ENCODE measurements around the gene TIAM2.

TIAM2 gene

GRCh38 chr6:155001482-155001881 is 6.4 kb downstream of the TIAM2 start:
- ATAC-seq (ENCODE audit: insufficient read depth, low read depth) (no peak), DNase-seq (no peak)
- Histone ChIP-seq H3K9me3 (ENCODE audit: insufficient read depth, low read length, severe bottlenecking) (no peaks in the 10 kb centered on the region), H4K20me1 (ENCODE audit: insufficient read depth, low read length) (no peaks in the 10 kb centered on the region), H3K4me1 (ENCODE audit: insufficient read depth, low read length) (no peaks in the 10 kb centered on the region), H3K9ac (ENCODE audit: low read depth, low read length) (no peak overlapping the region), H3K4me3 (ENCODE audit: low read depth in 1 of 2, low read length in 2 of 2) (no peak overlapping the region), H2AFZ (ENCODE audit: low read depth, low read length) (no peak overlapping the region), H3K36me3 (ENCODE audit: insufficient read depth, low read length) (no peaks in the 10 kb centered on the region), H3K27me3 (ENCODE audit: insufficient read depth, low read length, poor library complexity) (no peaks in the 10 kb centered on the region), H3K79me2 (ENCODE audit: insufficient read depth, low read length) (no peaks in the 10 kb centered on the region), H3K4me2 (ENCODE audit: insufficient read depth, low read length) (no peak overlapping the region), H3K27ac (ENCODE audit: low read length) (no peak overlapping the region)
- TF ChIP-seq EZH2 (IDR thresholded peaks at IDR 0.05; ENCODE audit: borderline replicate concordance, low read depth, low read length, severe bottlenecking) (no peak), CTCF (IDR thresholded peaks at IDR 0.05; ENCODE audit: borderline replicate concordance, extremely low read depth, low read length, poor library complexity, severe bottlenecking) (no peak)

DNA sequence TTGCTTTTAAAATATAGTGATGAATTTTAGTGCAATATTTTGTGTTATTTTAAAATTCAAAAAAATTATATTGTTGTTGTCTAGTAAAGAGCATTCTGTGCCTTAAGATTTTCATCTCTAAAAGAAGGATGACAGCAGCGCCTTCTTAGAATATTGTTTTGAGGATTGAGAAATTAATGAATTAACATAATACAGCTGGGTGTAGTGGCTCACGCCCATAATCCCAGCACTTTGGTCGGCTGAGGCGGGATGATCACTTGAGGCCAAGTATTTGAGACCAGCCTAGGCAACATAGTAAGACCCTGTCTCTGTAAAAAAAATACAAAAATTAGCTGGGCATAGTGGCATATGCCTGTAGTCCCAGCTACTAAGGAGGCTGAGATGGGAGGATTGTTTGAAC is 6.8 kb downstream of the TIAM2 start:
- Histone ChIP-seq H2AFZ (ENCODE audit: low read depth, low read length) (no peak overlapping the region), H3K27ac (ENCODE audit: low read length) (no peak overlapping the region), H3K9me3 (ENCODE audit: insufficient read depth, low read length, severe bottlenecking) (no peaks in the 10 kb centered on the region), H3K79me2 (ENCODE audit: insufficient read depth, low read length) (no peaks in the 10 kb centered on the region), H3K36me3 (ENCODE audit: insufficient read depth, low read length) (no peaks in the 10 kb centered on the region), H3K4me3 (ENCODE audit: low read depth in 1 of 2, low read length in 2 of 2) (no peak overlapping the region), H3K9ac (ENCODE audit: low read depth, low read length) (no peak overlapping the region), H4K20me1 (ENCODE audit: insufficient read depth, low read length) (no peaks in the 10 kb centered on the region), H3K27me3 (ENCODE audit: insufficient read depth, low read length, poor library complexity) (no peaks in the 10 kb centered on the region), H3K4me1 (ENCODE audit: insufficient read depth, low read length) (no peaks in the 10 kb centered on the region), H3K4me2 (ENCODE audit: insufficient read depth, low read length) (no peak overlapping the region)
- TF ChIP-seq CTCF (IDR thresholded peaks at IDR 0.05; ENCODE audit: borderline replicate concordance, extremely low read depth, low read length, poor library complexity, severe bottlenecking) = no peak
- TF ChIP-seq EZH2 (IDR thresholded peaks at IDR 0.05; ENCODE audit: borderline replicate concordance, low read depth, low read length, severe bottlenecking) = no peak
- DNase-seq = no peak
- ATAC-seq (ENCODE audit: insufficient read depth, low read depth) = no peak

DNA sequence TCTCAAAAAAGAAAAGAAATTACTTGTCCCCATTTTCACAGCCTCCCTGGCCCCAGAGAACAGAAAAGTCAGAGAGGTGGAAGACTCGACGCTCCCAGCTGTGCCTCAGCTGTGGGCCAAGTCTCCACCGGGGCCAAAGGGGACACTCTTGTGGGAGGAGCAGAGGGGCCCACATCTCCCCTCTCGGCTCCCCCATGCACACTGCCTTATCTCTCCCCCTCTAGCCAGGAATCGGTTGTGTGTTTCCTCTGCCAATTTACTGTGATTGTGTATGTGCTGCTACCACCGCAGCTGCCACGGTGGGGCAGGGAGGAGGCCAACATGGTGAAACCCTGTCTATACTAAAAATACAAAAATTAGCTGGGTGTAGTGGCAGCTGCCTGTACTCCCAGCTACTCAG is 8.4 kb downstream of the TIAM2 start:
- H3K36me3 ChIP-seq (ENCODE audit: insufficient read depth, low read length) = no peaks in the 10 kb centered on the region
- no peaks in the 10 kb centered on the region for H3K27me3 ChIP-seq (ENCODE audit: insufficient read depth, low read length, poor library complexity)
- H3K79me2 ChIP-seq (ENCODE audit: insufficient read depth, low read length) = no peaks in the 10 kb centered on the region
- H3K9me3 ChIP-seq (ENCODE audit: insufficient read depth, low read length, severe bottlenecking) = no peaks in the 10 kb centered on the region
- no peak overlapping the region for H3K9ac ChIP-seq (ENCODE audit: low read depth, low read length)
- H2AFZ ChIP-seq (ENCODE audit: low read depth, low read length) = no peak overlapping the region
- no peak overlapping the region for H3K4me2 ChIP-seq (ENCODE audit: insufficient read depth, low read length)
- no peak for DNase-seq
- TF ChIP-seq EZH2 (IDR thresholded peaks at IDR 0.05; ENCODE audit: borderline replicate concordance, low read depth, low read length, severe bottlenecking) (no peak), CTCF (IDR thresholded peaks at IDR 0.05; ENCODE audit: borderline replicate concordance, extremely low read depth, low read length, poor library complexity, severe bottlenecking) (no peak)
- H3K4me1 ChIP-seq (ENCODE audit: insufficient read depth, low read length) = no peaks in the 10 kb centered on the region
- no peak overlapping the region for H3K27ac ChIP-seq (ENCODE audit: low read length)
- no peak overlapping the region for H3K4me3 ChIP-seq (ENCODE audit: low read depth in 1 of 2, low read length in 2 of 2)
- no peaks in the 10 kb centered on the region for H4K20me1 ChIP-seq (ENCODE audit: insufficient read depth, low read length)
- no peak for ATAC-seq (ENCODE audit: insufficient read depth, low read depth)

DNA sequence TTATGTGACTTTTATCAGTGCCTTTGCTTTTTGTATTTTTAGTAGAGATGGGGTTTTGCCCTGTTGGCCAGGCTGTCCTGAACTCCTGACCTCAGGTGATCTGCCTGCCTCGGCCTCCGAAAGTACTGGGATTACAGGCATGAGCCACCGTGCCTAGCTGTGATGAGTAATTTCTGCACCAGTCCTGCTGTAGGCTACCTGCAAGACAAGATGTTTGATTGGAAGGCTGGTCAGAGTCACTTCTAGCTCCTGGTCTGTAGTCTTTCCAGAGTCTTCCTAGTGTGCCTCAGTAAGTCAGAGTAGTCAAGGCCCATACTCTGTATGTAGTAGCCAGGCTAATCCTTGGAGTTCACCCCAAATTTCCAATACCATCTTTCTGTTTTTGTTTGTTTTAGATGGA is 8.9 kb downstream of the TIAM2 start:
- DNase-seq (no peak), ATAC-seq (ENCODE audit: insufficient read depth, low read depth) (no peak)
- H4K20me1 ChIP-seq (ENCODE audit: insufficient read depth, low read length) = no peaks in the 10 kb centered on the region
- H3K79me2 ChIP-seq (ENCODE audit: insufficient read depth, low read length) = no peaks in the 10 kb centered on the region
- H3K9me3 ChIP-seq (ENCODE audit: insufficient read depth, low read length, severe bottlenecking) = no peaks in the 10 kb centered on the region
- no peak overlapping the region for H2AFZ ChIP-seq (ENCODE audit: low read depth, low read length)
- no peaks in the 10 kb centered on the region for H3K4me1 ChIP-seq (ENCODE audit: insufficient read depth, low read length)
- H3K36me3 ChIP-seq (ENCODE audit: insufficient read depth, low read length) = no peaks in the 10 kb centered on the region
- H3K4me3 ChIP-seq (ENCODE audit: low read depth in 1 of 2, low read length in 2 of 2) = no peak overlapping the region
- TF ChIP-seq EZH2 (IDR thresholded peaks at IDR 0.05; ENCODE audit: borderline replicate concordance, low read depth, low read length, severe bottlenecking) (no peak), CTCF (IDR thresholded peaks at IDR 0.05; ENCODE audit: borderline replicate concordance, extremely low read depth, low read length, poor library complexity, severe bottlenecking) (no peak)
- H3K9ac ChIP-seq (ENCODE audit: low read depth, low read length) = no peak overlapping the region
- H3K4me2 ChIP-seq (ENCODE audit: insufficient read depth, low read length) = no peak overlapping the region
- H3K27me3 ChIP-seq (ENCODE audit: insufficient read depth, low read length, poor library complexity) = no peaks in the 10 kb centered on the region
- H3K27ac ChIP-seq (ENCODE audit: low read length) = no peak overlapping the region

All from DND-41 (cell line).